Vagina (tissue), 2 donors: ENCODE data around the gene SAMD10. TPM values are rescaled to one million over a fixed set of nuclear protein-coding genes. Genes with fewer than 3 reads are reported as not detected.
A peak's percentile ranks its signal among the peaks of the same experiment; 100 is the strongest.

Experiments
- DNase-seq, 2 donors: peaks; one replicate each; pipeline ENCODE4 v3.0.0-alpha.2; 2017; ENCODE audit errors: extremely low spot score in 2 of 2
- H3K27ac ChIP-seq: fragments of 200-600 bp; sonication (generic); one replicate; pipeline ENCODE4 v1.5.1; 2019
- H3K27me3 ChIP-seq: fragments of 200-600 bp; sonication (generic); one replicate; pipeline ENCODE4 v1.5.1; 2019
- H3K36me3 ChIP-seq, 2 donors: fragments of 200-600 bp; sonication (generic); one replicate each; pipeline ENCODE4 v1.5.1; 2017 to 2019
- H3K4me1 ChIP-seq: fragments of 200-600 bp; sonication (generic); one replicate; pipeline ENCODE4 v1.5.1; 2019
- H3K4me3 ChIP-seq, 2 donors: fragments of 200-600 bp; sonication (generic); 1 replicate in 1 of 2; 2 replicates in 1 of 2; pipeline ENCODE4 v1.5.1; 2016 to 2019
- H3K9me3 ChIP-seq: fragments of 200-600 bp; sonication (generic); one replicate; pipeline ENCODE4 v1.5.1; 2019
- POLR2A ChIP-seq, 2 donors: fragments of 450-650 bp; IDR thresholded peaks; one replicate each; pipeline ENCODE4 v1.6.1; 2017; ENCODE audit warnings: antibody characterized with exemption in 2 of 2, mild to moderate bottlenecking in 2 of 2, moderate library complexity in 2 of 2
- POLR2AphosphoS5 ChIP-seq, 2 donors: sonication (generic); formaldehyde crosslinking; IDR thresholded peaks; one replicate each; pipeline ENCODE4 v1.9.0; 2017; ENCODE audit warnings: antibody characterized with exemption in 2 of 2, mild to moderate bottlenecking in 2 of 2, low read depth in 1 of 2; ENCODE audit not compliant: insufficient read depth in 1 of 2
- intact Hi-C: fragments of 100-400 bp; cut with DNase I; formaldehyde crosslinking; loops from one replicate; pipeline ENCODE4 v1.15.1; 2023
- total RNA-seq: library from RNA; depleted of rRNA; stranded (reverse); fragments of >200 nt; gene quantifications from one replicate; pipeline ENCODE4 v1.2.3, GENCODE V29; 2016
- TF ChIP-seq, protein P1 (sequence below), 3 experiments: fragments of 450-650 bp in 2 of 3; fragments of 200-600 bp in 1 of 3; sonication (generic) in 1 of 3; IDR thresholded peaks; one replicate each; pipeline ENCODE4 v1.5.1; 2017 to 2019; ENCODE audit warnings: antibody characterized with exemption in 3 of 3, mild to moderate bottlenecking in 2 of 3, moderate library complexity in 2 of 3

Gene SAMD10
- total RNA-seq, 1 donor from 2014 or later, result 11.8 TPM

DNA sequence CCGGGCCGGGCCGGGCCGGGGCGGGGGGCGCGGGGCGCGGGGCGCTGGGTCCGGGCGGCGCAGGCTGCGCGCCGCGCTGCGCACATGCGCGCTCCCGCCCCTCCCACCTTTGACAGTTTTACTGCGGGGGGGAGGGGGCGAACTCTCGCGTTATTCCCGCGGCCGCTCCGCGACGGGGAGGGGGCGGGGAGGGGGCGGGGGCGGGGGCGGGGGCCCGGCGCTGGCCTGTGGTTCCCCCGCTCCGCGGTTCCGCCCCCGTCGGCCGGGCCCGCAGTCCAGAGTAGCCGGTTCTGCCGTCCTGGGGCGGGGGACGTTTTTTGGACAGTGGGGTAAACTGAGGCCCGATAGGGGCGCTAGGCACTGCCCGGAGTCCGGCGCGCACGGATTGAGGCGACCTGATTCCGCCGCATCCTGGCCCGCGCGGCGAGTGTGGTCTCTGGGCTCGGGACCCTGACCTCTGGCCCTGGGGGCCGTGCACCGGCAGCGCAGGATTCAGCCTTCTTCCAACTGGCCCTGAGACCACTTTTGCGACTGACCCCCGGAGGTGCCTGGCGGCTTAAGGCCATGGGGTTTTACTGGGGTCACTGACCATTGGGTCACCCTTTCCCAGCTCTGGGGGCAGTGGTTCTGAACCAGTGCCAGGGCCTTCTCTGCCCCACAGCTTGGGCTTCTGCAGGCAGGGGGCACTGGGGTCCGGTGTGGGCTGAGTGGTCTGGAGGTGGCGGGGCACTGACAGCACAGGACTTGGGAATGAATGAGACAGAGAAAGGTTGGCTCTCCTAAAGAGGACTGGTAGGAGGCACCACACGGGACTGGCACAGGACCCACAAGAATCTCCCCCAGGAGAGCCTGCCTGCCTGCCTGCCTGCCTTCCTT lies 9.4 kb downstream of the SAMD10 start, which contains the start of gene ZNF512B:
TSS of gene ZNF512B (minus strand) at position 93 of the 876 bp plus-strand sequence. CDS start 1,980 bp downstream, outside the sequence.
- Histone ChIP-seq H3K4me1 (peaks cover 40% of the 10 kb centered on the region), H3K9me3 (no peaks in the 10 kb centered on the region), H3K27me3 (no peaks in the 10 kb centered on the region), H3K36me3 (peaks cover 0 to 19% of the 10 kb centered on the region in 2 donors), H3K27ac (peak within 1 kb of the TSS; percentile 72), H3K4me3 (peak within 1 kb of the TSS; percentile 59 to 90)
- no peak for DNase-seq
- intact Hi-C loops, result no loop called here
- TF ChIP-seq, protein P1, sequence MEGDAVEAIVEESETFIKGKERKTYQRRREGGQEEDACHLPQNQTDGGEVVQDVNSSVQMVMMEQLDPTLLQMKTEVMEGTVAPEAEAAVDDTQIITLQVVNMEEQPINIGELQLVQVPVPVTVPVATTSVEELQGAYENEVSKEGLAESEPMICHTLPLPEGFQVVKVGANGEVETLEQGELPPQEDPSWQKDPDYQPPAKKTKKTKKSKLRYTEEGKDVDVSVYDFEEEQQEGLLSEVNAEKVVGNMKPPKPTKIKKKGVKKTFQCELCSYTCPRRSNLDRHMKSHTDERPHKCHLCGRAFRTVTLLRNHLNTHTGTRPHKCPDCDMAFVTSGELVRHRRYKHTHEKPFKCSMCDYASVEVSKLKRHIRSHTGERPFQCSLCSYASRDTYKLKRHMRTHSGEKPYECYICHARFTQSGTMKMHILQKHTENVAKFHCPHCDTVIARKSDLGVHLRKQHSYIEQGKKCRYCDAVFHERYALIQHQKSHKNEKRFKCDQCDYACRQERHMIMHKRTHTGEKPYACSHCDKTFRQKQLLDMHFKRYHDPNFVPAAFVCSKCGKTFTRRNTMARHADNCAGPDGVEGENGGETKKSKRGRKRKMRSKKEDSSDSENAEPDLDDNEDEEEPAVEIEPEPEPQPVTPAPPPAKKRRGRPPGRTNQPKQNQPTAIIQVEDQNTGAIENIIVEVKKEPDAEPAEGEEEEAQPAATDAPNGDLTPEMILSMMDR (IDR thresholded peaks at IDR 0.05), result no peak
- TF ChIP-seq POLR2AphosphoS5 (IDR thresholded peaks at IDR 0.05; ENCODE audit: insufficient read depth in 1 of 2, low read depth in 1 of 2) (no peak), POLR2A (IDR thresholded peaks at IDR 0.05) (no peak)

DNA sequence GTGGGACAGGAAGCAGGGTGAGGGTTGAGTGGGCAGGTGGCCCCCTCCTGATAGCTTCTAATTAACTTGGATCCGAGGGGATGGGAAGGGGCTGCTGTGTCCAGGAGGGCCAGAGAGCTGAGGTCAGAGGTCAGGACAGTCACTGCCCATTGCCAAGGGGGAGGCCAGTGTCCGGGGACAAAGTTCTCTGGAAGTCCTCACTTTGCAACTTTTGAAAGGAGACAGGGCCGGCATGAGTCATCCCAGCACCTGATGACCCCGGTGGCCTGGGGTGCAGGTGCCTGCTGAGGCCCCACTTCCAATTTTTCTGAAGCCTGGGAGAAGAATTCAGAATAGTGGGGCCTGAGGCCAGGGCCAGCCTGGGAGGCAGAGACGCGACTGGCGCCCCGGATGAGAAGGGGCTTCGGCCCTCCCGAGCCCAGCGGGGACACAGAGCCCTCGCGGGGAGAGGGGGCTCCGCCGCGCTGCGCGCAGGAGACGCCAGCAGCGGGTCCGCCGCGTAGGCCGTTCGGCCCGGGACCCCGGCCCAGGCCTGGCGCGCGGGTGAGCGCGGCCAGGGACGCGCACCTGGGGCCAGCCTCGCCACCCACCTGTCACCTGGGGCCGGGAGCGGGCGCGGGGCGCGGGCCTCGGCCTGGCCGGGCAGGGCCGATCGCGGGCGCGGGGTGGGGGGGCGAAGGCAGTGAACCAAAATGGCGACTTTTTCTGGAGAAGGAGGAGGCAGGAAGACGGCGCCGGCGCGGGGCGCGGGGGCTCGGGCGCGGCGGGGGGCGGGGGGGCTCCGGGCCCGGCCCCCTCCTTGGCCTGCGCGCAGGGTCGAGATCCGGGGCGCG lies 10.3 kb downstream of the SAMD10 start:
- DNase-seq, result no peak
- H3K27ac ChIP-seq, result peak overlapping the region; percentile 72
- H3K4me1 ChIP-seq, result peaks cover 31% of the 10 kb centered on the region
- peaks cover 0 to 24% of the 10 kb centered on the region in 2 donors for H3K36me3 ChIP-seq
- intact Hi-C loops, result no loop called here
- peak overlapping the region; percentile 59 to 90 for H3K4me3 ChIP-seq
- H3K9me3 ChIP-seq, result no peaks in the 10 kb centered on the region
- TF ChIP-seq POLR2AphosphoS5 (IDR thresholded peaks at IDR 0.05; ENCODE audit: insufficient read depth in 1 of 2, low read depth in 1 of 2) (no peak), POLR2A (IDR thresholded peaks at IDR 0.05) (no peak)
- TF ChIP-seq, protein P1 (IDR thresholded peaks at IDR 0.05), result no peak
- H3K27me3 ChIP-seq, result no peaks in the 10 kb centered on the region

DNA sequence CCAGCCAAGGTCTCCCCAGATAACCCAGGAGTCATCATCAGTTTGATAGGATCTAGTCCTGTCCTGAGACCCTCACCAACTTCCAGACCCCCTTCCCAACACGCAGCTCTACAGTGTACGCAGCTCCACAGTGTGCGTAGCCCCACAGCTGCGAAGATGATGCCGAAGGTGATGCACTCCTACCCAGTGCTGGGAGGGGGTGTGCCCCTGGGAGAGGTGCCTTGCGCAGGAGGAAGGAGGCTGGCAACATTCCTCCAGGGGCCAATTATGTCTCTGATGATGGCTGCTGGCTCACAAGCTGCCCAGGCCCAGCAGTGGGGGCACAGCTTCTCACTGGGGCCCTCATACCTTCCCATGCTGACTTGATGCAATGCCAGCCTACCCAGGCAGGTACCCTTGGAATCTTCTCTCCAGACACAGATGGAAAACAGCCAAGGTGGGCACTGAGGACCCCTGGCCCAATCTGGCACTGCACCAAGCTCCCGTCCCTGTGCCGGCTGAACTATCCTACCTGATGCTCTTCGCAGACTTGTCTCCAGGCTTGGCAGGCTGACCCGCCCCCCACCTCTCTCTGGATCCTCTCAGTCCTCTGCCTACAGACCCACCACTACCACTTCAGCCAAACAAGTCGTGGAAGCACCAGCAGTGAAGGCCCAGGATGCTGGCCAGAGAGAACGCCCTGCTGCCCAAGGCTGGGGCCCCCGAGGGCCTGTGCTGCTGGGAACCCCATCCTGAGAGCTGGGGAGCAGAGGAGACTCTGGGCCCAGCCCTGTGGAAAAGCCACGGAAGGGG lies 11.1 kb downstream of the SAMD10 start:
- no peak for DNase-seq
- intact Hi-C loops, result no loop called here
- peak overlapping the region; percentile 72 for H3K27ac ChIP-seq
- H3K9me3 ChIP-seq, result no peaks in the 10 kb centered on the region
- peaks cover 0 to 32% of the 10 kb centered on the region in 2 donors for H3K36me3 ChIP-seq
- H3K4me1 ChIP-seq, result peaks cover 24% of the 10 kb centered on the region
- H3K4me3 ChIP-seq, result peak overlapping the region; percentile 59 to 90
- no peaks in the 10 kb centered on the region for H3K27me3 ChIP-seq
- TF ChIP-seq POLR2A (IDR thresholded peaks at IDR 0.05) (no peak), POLR2AphosphoS5 (IDR thresholded peaks at IDR 0.05; ENCODE audit: insufficient read depth in 1 of 2, low read depth in 1 of 2) (no peak)
- TF ChIP-seq, protein P1 (IDR thresholded peaks at IDR 0.05), result no peak

DNA sequence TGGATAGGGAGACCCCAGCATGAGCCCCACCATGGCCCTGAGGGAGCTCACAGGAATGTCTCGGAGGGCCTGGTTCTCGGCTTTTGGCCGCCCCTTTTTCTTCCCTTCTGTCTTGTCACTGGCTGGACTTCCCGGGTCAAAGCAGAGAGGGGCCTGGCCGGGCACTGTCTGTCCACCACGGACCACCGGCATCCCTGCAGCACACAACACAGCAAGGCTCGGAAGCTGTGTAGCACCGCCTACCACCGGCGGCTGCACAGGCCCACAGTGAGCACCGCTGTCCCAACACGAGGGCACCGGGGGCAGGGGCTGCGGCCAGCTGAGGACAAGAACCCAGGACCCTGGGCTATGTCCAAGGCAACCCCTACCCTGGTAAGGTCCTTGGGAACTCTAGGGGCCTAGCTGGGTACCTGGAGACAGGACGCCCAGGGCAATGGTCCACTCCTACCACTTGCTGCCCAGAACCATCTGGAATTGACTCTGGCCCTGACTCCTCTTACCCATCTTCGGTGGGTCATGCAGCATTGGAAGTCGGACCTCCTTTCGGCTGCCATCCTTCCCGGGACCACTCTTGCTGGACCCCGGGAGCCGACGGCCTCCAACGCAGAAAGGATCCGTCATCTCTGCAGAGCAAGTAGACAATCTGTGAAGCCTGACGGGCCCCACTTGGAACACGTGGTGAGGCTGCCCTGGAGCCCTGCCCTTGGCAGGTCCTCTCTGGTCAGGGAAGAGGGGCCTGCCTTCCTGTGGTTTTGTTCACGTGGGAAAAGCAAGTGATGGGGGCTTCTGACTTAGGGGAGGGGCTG lies 11.9 kb downstream of the SAMD10 start:
- Histone ChIP-seq H3K27ac (no peak overlapping the region), H3K4me1 (peaks cover 24% of the 10 kb centered on the region), H3K4me3 (no peak overlapping the region), H3K27me3 (no peaks in the 10 kb centered on the region), H3K36me3 (peaks cover 0 to 34% of the 10 kb centered on the region in 2 donors), H3K9me3 (no peaks in the 10 kb centered on the region)
- no peak for DNase-seq
- TF ChIP-seq, protein P1 (IDR thresholded peaks at IDR 0.05), result no peak
- no peak for TF ChIP-seq POLR2A (IDR thresholded peaks at IDR 0.05)
- TF ChIP-seq POLR2AphosphoS5 (IDR thresholded peaks at IDR 0.05; ENCODE audit: insufficient read depth in 1 of 2, low read depth in 1 of 2), result no peak
- intact Hi-C loops, result no loop called here
